ENCODE results near the gene VPS72. TPM values are rescaled to one million over a fixed set of nuclear protein-coding genes. Genes with fewer than 3 reads are reported as not detected.
A peak's percentile ranks its signal among the peaks of the same experiment; 100 is the strongest.

The VPS72 gene
- total and polyA plus RNA-seq, 11 donors = 29.6 to 49.1 (median 38.1) TPM

GRCh38 chr1:151235235-151235634 is 45.2 kb upstream of the VPS72 start:
- peaks cover 0 to 12% (median 0%) of the 10 kb centered on the region in 12 donors for H3K4me1 ChIP-seq
- intact Hi-C loops (cut with DNase I) = loop anchor here in 1 of 10 donors (10.0 kb wide), 1 partner anchor 50 kb away; no protein-coding TSS in a partner anchor
- no peak overlapping the region for H3K27ac ChIP-seq
- H3K27me3 ChIP-seq = no peaks in the 10 kb centered on the region
- H3K36me3 ChIP-seq = peaks cover 0 to 100% (median 100%) of the 10 kb centered on the region in 9 donors
- 75 to 96% (median 88%) methylated on average over 6 of the region's 6 CpGs for WGBS, 4 donors
- TF ChIP-seq POLR2A (IDR thresholded peaks at IDR 0.05) = no peak
- H3K9me3 ChIP-seq = no peaks in the 10 kb centered on the region
- ATAC-seq (no peak), DNase-seq (no peak)
- H3K4me3 ChIP-seq = no peak overlapping the region

DNA sequence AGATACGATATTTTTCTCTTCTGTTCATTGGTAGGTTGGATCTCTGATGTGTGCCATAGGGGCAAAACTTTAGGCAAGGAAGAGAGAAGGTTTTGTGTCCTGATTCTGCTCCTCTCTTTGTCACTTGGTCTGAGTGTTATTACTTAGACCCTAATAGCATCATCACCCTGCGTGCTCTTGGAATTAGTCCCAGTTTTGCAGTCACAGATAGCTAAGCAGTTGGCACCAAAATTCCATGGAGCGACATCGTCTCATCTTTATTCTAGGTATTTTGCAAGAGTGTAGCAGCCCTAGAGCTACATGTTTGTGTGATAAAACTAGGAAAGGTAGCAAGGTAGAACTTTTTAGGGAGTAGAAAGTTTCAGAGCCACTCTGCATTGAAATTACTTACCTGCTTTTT is 32.1 kb upstream of the VPS72 start:
- peak; percentile 22 to 69 (median 54) for ATAC-seq
- no peak overlapping the region for H3K27ac ChIP-seq
- 58 to 71% (median 63%) methylated on average over 4 of the region's 4 CpGs for WGBS, 4 donors

DNA sequence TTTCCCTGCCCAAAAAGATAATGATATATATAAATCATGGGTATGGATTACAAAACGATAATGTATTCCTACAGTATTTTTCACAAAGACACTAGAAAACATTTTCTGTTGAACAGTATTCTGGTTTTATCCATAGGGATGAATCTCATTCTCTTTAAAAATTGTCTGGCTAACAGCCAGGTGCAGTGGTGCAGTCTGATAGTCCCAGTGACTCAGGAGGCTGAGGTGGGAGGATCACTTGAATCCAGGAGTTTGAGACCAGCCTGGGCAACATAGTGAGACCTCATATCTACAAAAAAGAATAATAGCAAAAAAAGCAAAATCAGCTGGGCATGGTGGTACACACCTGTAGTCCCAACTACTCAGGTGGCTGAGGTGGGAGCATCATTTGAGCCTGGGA is 31.6 kb upstream of the VPS72 start:
- intact Hi-C loops (cut with DNase I) = no loop called here
- H3K4me1 ChIP-seq = peaks cover 0 to 29% (median 4%) of the 10 kb centered on the region in 12 donors
- H3K27me3 ChIP-seq = no peaks in the 10 kb centered on the region
- H3K9me3 ChIP-seq = no peaks in the 10 kb centered on the region
- 87 to 92% (median 89%) methylated on average over 1 of the region's 1 CpG for WGBS, 4 donors
- no peak overlapping the region for H3K4me3 ChIP-seq
- ATAC-seq = no peak
- H3K27ac ChIP-seq = no peak overlapping the region
- TF ChIP-seq, protein P1, sequence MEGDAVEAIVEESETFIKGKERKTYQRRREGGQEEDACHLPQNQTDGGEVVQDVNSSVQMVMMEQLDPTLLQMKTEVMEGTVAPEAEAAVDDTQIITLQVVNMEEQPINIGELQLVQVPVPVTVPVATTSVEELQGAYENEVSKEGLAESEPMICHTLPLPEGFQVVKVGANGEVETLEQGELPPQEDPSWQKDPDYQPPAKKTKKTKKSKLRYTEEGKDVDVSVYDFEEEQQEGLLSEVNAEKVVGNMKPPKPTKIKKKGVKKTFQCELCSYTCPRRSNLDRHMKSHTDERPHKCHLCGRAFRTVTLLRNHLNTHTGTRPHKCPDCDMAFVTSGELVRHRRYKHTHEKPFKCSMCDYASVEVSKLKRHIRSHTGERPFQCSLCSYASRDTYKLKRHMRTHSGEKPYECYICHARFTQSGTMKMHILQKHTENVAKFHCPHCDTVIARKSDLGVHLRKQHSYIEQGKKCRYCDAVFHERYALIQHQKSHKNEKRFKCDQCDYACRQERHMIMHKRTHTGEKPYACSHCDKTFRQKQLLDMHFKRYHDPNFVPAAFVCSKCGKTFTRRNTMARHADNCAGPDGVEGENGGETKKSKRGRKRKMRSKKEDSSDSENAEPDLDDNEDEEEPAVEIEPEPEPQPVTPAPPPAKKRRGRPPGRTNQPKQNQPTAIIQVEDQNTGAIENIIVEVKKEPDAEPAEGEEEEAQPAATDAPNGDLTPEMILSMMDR (IDR thresholded peaks at IDR 0.05) = no peak
- TF ChIP-seq POLR2A (IDR thresholded peaks at IDR 0.05) = no peak
- DNase-seq = no peak
- H3K36me3 ChIP-seq = peaks cover 0 to 58% (median 24%) of the 10 kb centered on the region in 9 donors

More for the DNA sequence above, 32.1 kb upstream of the VPS72 start:
- DNase-seq = no peak
- peaks cover 0 to 63% (median 27%) of the 10 kb centered on the region in 9 donors for H3K36me3 ChIP-seq
- no peaks in the 10 kb centered on the region for H3K27me3 ChIP-seq
- no peak overlapping the region for H3K4me3 ChIP-seq
- intact Hi-C loops (cut with DNase I) = no loop called here
- no peak for TF ChIP-seq POLR2A (IDR thresholded peaks at IDR 0.05)
- TF ChIP-seq, protein P1 (IDR thresholded peaks at IDR 0.05) = no peak
- peaks cover 0 to 24% (median 4%) of the 10 kb centered on the region in 12 donors for H3K4me1 ChIP-seq
- no peaks in the 10 kb centered on the region for H3K9me3 ChIP-seq

GRCh38 chr1:151213560-151213959 is 23.6 kb upstream of the VPS72 start:
- TF ChIP-seq, protein P1 (IDR thresholded peaks at IDR 0.05) = no peak
- intact Hi-C loops (cut with DNase I) = no loop called here
- ATAC-seq (no peak), DNase-seq (no peak)
- Histone ChIP-seq H3K9me3 (no peaks in the 10 kb centered on the region), H3K36me3 (peaks cover 0 to 62% (median 25%) of the 10 kb centered on the region in 9 donors), H3K27ac (no peak overlapping the region), H3K27me3 (no peaks in the 10 kb centered on the region), H3K4me1 (peaks cover 0 to 19% (median 5%) of the 10 kb centered on the region in 12 donors), H3K4me3 (no peak overlapping the region)
- WGBS, 4 donors = 16 to 30% (median 29%) methylated on average over 2 of the region's 2 CpGs

Data from heart left ventricle (tissue), 16 donors.